GM18499 (cell line): ENCODE measurements around the gene TOR1AIP1.

Experiments
- ATAC-seq: cut with Tn5 transposase; IDR thresholded peaks from one replicate; pipeline ENCODE4 v1.9.1; 2021; ENCODE audit warnings: moderate number of reproducible peaks; ENCODE audit not compliant: insufficient read depth, unreplicated experiment

The TOR1AIP1 gene

DNA sequence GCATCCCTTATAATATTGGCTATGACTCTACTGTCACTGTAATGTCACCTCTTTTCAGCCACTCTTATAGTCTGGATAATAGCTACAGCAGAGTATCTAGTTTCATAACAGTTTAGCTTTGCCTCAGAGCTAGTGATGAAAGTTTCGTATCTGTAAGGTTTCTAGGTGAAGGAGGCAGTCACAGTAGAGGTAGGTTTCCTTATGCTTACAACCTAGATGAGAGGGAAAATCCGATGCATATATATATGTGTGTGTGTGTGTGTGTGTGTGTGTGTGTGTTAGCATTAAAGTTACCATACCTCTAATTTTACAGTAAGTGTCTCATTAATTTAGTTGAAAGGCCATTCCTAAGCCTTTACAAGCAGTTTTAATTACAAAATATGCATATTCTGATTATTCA lies 2.3 kb upstream of the TOR1AIP1 start:
- no peak for ATAC-seq

DNA sequence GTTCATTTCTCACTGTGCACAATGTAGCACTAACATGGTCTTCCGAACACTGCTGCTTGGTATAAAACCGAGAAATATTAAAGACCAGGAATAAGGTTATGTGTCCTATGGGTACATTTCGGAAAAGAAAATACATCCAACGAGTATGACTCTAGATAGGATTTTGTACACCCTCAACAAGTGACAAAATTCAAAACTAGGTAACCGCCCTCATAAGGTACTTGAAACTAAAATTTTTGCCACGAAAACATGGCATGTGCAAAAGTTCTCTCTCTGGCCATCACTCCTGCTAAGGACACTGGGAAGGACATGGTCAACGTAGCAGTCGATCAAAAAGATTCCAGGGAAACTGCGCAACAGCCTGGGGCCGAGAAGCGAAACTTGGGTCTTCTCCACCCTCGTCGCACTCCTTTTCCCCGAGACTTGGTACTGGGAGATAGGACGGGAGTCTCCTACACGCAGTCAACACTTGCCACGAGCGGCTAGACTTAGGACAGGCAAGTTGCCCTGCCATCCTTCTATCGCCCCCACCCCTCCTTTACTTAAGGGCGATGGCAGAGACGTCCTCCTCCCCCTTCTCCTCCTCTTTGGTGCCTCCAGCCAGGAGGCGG lies 338 bp upstream of the TOR1AIP1 start:
- no peak for ATAC-seq

DNA sequence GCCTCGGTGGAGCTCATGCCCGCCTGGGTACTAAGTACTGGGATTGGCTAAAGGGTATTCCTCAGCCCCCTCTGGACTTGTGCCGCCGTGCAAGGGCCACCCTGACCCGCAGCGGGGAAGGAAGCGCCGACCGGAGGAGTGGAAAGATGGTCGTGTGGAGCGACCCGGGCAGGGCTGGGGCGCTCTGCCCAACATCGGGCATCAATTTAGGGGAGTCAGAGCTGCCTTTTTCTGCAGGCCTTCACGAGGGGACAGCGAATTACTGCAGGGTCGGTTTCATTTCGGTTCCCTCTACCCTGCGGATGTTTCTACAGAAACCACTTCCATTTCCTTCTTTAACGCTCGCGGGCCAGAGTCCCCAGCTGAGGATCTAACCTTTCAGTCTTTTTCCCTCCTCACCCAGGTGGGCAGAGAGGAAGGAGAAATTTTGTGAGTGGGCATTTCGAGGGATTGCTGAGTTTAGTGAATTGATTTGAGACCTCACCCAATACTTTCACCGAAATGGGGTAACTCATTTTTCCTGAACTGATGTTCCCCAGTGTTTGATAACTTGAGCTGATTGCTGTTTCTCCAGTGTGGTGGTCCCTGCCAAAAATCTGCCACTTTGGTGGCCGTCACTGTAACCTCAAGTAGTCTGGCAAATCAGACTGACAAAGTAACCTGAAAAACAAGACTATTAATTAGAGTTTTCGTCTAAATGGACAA lies 1.1 kb downstream of the TOR1AIP1 start:
- ATAC-seq: no peak

DNA sequence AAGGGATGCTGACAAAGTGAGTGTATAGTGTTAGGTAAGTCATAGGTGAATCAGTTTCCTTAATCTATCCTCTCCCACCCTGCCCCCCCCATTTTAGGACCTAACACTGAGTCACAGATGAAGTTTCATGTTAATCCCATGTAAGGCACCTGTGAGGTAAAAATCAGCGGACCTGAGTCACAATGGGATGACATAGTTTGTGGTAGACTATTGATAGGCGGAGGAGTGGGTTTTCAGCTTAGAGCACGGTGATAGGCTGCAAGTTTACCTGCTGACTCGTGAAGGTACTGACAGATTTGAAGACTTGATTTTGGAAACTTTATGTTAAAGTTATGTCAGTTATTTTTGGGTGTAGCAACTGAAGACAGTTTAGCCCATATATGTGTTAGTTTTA lies 1.7 kb downstream of the TOR1AIP1 start:
- no peak for ATAC-seq

DNA sequence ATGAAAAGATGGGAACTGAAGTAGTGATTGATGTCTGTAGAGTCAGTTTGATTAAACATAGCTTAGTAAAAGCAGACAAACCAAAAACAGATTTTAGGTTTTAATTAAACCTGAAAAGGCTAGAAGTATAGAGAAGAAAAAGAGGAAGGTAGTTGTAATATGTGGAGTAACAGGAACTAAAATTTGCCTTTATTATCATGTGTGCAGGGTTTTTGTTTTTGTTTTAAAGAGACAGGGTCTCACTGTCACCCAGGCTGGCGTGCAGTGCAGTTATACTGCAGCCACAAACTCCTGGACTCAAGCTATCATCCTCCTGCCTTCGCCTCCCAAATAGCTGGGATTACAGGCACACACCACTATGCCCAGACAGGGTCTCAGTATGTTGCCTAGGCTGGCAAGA lies 6.0 kb downstream of the TOR1AIP1 start:
- no peak for ATAC-seq

DNA sequence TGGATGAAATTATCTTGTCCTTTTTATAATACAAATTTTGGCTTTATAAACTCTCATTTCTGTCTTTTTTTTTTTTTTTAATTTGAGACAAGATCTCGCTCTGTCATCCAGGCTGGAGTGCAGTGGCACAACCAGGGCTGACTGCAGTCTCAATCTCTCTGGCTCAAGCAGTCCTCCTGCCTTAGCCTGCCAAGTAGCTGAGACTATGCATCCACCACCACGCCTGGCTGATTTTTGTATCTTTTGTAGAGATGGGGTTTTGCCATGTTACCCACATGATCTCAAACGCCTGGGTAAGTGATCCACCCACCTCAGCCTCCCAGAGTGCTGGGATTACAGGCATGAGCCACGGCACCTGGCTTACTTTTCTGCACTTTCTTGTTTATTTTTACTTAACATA lies 7.5 kb downstream of the TOR1AIP1 start:
- ATAC-seq: no peak

DNA sequence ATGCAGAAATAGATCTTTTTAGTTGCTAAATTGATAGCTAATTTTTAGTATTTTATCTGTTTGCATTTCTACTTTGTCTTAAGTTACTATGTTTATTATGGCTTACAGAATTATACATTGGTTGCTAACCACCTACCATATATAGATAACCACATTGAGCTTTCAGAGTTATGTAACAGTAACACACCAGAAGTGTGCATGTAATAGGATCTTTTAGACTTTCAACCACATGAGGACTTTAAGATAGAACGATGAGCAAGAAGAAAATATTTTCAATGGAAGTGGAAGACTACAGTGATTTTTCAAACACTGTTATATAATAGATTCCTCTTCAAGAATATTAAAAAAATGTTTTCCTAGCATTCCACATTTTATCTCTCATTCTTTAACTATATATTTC lies 28.8 kb downstream of the TOR1AIP1 start:
- ATAC-seq: no peak

DNA sequence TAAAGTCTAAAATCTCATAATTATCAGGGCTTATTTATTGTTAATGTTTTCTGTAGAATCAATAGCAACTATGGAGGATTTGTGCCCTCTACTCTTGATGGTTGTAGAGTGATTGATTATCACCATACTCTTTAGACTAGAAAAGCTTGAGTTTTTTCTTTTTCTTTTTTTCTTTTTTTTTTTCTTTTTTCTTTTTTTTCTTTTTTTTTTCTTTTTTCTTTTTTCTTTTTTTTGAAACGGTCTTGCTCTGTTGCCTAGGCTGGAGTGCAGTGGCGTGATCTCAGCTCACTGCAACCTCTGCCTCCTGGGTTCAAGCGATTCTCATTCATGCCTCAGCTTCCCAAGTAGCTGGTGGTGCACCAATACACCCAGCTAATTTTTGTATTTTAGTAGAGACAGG lies 29.7 kb downstream of the TOR1AIP1 start:
- no peak for ATAC-seq

DNA sequence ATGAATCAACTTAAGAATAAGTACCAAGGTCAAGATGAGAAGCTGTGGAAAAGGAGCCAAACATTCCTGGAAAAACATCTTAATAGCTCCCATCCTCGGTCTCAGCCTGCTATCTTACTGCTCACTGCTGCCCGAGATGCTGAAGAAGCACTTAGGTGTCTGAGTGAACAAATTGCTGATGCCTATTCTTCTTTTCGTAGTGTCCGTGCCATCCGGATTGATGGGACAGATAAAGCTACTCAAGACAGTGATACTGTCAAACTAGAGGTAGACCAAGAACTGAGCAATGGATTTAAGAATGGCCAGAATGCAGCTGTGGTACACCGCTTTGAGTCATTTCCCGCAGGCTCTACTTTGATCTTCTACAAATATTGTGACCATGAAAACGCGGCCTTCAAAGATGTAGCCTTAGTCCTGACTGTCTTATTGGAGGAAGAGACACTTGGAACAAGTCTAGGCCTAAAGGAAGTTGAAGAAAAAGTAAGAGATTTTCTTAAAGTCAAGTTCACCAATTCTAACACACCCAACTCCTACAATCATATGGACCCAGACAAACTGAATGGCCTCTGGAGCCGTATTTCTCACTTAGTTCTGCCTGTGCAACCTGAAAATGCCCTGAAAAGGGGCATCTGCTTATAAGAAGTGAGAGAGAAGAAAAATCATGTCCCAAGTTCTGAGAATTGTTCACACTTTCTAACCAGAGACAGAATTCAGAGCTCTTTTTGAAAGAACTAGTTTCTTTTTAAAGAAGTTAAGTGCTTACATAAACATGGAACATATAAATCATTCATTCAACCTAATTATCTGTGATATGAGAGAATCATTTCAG lies 35.7 kb downstream of the TOR1AIP1 start:
- ATAC-seq: no peak

DNA sequence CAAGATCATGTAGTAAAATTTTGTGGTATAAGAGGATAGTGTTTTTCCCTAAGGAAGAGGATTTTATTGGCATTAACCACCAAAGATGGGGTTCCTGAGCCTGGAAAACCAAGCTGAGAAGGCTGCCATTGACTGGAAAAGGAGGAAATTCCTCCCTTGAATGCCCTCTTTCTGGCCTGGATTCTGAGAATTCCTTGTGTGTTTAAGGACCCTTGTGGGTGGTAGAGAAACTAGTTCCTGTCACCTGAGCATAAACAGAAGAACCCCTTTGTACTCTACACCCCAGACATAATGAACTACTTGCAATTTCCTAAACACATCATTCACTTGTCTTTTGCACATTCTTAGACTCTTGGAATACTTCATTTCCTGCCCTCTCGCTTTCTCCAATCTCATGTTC lies 39.4 kb downstream of the TOR1AIP1 start:
- no peak for ATAC-seq

DNA sequence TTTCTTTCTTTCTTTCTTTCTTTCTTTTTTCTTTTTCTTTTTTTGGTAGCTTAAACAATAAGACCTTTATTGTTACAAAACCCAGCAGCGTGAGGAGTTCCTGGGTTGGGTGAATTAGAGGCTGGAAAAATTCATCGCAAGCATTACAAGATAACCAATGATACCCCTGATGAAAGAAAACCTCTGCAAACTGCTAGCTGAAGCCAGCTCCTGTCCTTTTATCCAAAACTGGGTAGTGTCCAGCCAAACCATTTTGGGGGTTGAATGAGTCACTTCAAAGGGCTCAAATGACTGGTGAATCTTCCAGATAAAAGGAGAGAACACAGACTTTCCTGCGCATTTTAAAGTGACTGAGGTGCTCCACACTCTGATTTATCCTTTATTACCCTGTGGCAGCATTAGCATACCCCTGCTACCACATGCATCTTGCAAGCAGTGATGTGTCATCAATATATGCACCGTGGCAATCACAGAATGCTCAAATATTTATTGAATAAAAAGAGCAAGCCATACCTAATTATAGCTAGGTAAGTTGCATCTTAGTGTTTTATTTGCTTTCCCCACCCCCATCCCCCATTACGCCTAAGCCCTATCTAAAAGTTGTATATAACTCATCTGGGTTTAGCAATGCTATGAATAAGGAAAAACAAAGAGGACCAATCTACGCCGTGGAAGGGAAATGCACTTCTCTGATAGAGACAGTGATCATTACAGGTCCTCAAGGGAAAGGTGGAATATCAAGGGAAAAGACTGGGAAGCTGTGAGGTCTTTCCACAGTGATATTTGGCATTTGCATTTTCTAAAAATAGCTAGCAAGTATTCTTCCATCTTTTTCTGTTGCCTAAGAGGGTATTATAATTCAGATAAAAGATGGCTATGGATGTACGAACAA lies 40.1 kb downstream of the TOR1AIP1 start:
- ATAC-seq: no peak

DNA sequence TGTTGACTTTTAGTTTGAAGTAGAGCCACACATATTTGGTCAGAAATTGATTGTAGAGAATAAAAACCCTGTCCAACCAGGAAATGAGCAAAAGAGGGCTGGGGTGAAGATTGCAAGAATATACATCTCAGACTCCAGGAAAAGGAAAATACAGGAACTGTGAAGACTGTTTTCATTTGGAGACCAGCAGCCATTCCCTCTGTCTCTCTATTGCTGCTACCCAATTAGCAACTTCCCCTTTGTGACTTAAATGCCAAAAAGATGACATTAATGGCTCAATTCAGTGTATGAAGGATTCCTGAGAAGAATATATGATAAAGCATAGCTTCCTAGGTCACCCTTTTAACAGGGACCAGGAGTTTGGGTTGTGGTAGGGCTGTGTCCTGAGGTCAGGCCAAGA lies 40.9 kb downstream of the TOR1AIP1 start:
- ATAC-seq: no peak

DNA sequence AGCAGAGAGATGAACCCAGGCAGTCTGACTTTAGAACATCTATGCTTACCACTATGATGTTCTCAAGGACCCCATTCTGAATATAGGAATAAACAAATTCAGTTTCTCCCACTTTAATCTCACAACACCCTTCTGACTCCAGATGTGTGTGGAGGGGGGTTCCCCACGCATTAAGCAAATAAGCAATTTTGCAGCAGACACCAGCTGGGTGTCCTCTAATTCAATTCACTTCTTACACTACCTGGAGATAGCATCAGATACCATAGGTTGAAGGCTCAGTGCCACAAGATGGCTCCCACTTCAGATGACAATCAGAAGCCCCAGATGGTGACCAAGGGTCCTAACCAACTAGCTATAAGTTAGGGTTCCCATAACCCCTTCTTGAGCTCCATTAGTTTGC lies 42.2 kb downstream of the TOR1AIP1 start:
- no peak for ATAC-seq

DNA sequence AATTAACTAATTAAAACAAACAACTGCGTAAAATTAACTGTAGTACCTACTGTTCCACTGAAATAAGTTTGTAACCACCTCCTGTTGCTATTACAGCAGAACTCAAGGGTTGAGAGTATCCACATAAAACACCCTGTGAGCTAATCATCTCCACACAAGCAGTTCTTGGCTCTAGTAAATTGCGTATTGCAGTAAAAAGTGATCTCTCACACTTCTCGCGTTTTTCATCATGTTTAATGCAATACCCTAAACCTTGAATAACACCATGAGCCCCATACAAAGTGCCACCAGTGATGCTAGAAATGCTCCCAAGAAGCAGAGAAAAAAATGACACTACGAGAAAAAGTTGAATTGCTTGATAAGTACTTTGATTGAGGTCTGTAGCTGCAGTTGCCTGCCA lies 43.2 kb downstream of the TOR1AIP1 start:
- ATAC-seq: no peak

DNA sequence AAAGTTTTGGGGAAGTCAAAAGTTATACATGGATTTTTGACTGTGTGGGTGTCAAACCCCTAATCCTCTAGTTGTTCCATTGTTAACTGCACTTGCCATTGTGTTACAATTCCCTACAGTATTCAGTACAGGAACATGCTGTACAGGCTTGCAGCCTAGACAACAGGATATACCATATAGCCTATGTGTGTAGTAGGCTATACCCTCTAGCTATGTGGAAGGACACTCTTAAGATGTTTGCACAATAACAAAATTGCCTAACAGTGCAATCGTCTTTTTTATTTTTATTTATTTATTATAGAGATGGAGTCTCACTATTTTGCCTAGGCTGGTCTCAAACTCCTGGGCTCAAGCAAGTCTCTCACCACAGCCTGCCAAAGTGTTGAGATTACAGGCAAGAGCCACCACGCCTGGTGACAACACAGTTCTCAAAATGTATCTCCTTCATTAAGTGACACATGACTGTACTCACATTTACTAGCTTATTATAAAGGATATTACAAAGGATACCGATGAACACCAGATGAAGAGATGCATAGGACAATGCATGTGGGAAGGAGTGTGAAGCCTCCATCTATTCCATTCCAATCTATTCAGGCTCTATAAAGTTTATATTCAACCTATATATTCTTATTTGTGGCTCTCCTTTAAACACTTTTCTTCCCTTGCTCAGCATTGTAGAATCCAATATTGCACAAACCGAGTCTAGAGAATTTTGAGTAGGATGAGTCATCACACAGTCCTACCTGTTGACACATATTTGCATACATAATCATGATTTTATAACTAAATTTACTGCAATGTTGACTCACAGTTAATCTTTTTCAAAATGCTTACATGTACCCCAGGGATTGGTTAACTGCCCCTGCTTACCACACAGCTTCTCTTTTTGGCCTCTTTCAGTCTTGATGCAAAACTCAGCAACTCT lies 44.1 kb downstream of the TOR1AIP1 start:
- no peak for ATAC-seq

DNA sequence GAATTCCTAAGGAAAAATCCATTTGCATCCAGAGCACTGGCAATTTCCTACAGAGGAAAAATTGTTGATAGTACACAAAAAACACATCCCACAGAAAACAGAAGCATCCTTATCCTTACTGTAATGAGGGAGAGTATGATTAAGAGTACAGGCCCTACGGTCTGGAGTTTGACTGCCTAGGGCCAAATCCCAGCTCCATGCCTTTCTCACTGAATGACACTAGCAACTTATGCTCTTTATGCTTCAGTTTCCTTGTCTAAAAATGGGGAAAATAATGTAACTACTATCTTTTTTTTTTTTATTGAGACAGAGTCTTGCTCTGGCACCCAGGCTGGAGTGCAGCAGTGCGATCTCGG lies 44.7 kb downstream of the TOR1AIP1 start:
- ATAC-seq: no peak

DNA sequence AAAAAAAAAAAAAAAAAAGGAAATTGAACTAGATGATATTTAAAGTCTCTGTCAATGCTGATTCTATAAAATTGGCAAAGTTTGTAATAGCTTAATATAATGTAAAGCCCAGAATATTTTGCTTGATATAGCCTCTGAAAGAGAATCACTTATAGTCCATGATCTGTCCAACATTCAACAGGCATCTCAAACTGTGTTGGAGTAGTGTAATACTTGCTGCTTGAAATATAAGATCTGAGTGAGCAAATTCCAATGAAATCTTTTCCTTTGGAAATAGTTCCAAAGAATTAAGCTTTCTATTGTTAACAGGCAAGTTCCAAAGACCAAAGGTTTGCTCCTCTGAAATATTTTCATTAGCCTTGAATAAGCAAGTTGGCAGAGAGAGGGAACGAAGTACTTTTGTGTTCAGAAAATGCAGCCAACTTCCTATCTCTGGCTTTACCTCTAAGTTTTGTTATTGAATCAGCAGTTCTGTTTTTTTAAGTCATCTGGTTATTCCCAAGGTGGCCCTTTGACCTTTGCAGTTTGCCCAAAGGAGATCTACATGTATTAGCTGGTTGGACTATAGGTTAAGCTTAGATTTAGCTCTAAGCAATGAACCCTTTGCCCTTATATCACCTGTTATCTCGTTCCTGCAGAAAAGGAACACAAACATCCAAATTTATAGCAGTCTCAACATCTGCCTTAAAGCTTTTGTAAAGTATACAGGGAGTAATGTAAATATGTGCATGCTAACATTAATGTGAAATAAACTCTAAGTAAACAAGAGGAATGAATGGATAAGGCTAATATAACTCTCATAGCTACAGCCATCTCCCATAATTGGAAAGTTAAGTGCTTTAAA lies 48.1 kb downstream of the TOR1AIP1 start:
- ATAC-seq: no peak

DNA sequence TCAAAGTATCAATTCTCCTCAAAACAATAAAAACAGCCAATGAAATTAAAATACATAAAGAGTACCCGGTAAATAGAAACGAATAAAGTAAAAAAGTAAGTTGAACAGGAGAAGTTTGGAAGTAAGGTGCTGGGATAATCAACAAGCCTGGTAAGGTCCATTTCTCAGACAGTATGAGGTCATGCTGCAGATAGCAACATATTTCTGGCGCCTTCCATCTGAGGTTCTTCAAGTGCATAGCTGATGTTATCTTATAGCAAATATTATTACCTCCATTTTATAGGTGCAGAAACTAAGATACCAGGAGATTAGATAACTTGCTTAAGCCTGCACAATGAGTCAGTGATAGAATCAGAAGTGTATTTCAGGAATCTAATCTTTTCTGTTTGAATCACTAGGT lies 48.8 kb downstream of the TOR1AIP1 start:
- ATAC-seq: no peak

DNA sequence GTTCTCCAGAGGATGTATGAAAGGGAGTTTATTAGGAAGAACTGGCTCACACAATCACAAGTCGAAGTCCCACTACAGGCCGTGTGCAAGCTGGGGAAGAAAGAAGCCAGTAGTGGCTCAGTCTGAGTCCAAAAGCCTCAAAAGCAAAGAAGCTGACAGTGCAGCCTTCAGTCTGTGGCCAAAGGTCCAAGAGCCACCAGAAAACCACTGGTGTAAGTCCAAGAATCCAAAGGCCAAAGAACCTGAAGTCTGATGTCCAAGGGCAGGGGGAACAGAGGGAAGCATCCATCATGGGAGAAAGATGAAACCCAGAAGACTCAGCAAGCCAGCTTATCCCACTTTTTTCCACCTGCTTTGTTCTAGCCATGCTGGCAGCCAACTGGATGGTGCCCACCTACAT lies 51.1 kb downstream of the TOR1AIP1 start:
- ATAC-seq: no peak
